GM19395 (cell line): ENCODE data around the gene FOXJ2.
"Not testable (repeated sequence)": the region's sequence is repeated elsewhere in the genome, so short reads cannot be mapped to it uniquely, and the experiment has no call there.

ENCODE experiments used
- ATAC-seq: cut with Tn5 transposase; IDR thresholded peaks from one replicate; pipeline ENCODE4 v1.9.1; 2021; ENCODE audit warnings: mild to moderate bottlenecking, moderate library complexity; ENCODE audit not compliant: unreplicated experiment

FOXJ2 gene

GRCh38 chr12:8028267-8028666 is 4.2 kb upstream of the FOXJ2 start:
- no peak for ATAC-seq

- no peak for ATAC-seq
Measured at GRCh38 chr12:8030189-8030588, 2.3 kb upstream of the FOXJ2 start.

- ATAC-seq: not testable (repeated sequence)
Measured at GRCh38 chr12:8031017-8031416, 1.5 kb upstream of the FOXJ2 start.

- no peak for ATAC-seq
Measured at GRCh38 chr12:8031872-8032241, 659 bp upstream of the FOXJ2 start.

- ATAC-seq: peak; percentile 32
Measured at GRCh38 chr12:8033153-8034044, 883 bp downstream of the FOXJ2 start.

- ATAC-seq: no peak
Measured at GRCh38 chr12:8034802-8035201, 2.3 kb downstream of the FOXJ2 start.

- no peak for ATAC-seq
Measured at GRCh38 chr12:8035440-8036010, 3.0 kb downstream of the FOXJ2 start.

- ATAC-seq: no peak
Measured at GRCh38 chr12:8036346-8036745, 3.8 kb downstream of the FOXJ2 start.

GRCh38 chr12:8037046-8037663 is 4.6 kb downstream of the FOXJ2 start:
- no peak for ATAC-seq

- ATAC-seq: no peak
Measured at GRCh38 chr12:8037947-8038346, 5.4 kb downstream of the FOXJ2 start.

GRCh38 chr12:8038659-8039114 is 6.2 kb downstream of the FOXJ2 start:
- ATAC-seq: no peak

GRCh38 chr12:8040791-8041190 is 8.3 kb downstream of the FOXJ2 start:
- ATAC-seq: no peak

GRCh38 chr12:8045952-8046944 is 13.7 kb downstream of the FOXJ2 start:
- no peak for ATAC-seq

GRCh38 chr12:8047842-8048241 is 15.3 kb downstream of the FOXJ2 start:
- ATAC-seq: no peak

- no peak for ATAC-seq
Measured at GRCh38 chr12:8048906-8049305, 16.4 kb downstream of the FOXJ2 start.

- no peak for ATAC-seq
Measured at GRCh38 chr12:8050600-8051250, 18.2 kb downstream of the FOXJ2 start.

GRCh38 chr12:8052679-8053078 is 20.2 kb downstream of the FOXJ2 start:
- no peak for ATAC-seq

- no peak for ATAC-seq
Measured at GRCh38 chr12:8054816-8055215, 22.3 kb downstream of the FOXJ2 start.

GRCh38 chr12:8057306-8057705 is 24.8 kb downstream of the FOXJ2 start:
- ATAC-seq: no peak

- ATAC-seq: no peak
Measured at GRCh38 chr12:8057839-8058238, 25.3 kb downstream of the FOXJ2 start.
